Gastroesophageal sphincter (tissue), 2 donors: ENCODE measurements around the gene HSPA9.

ENCODE experiments used
- POLR2A ChIP-seq, 2 donors: fragments of 450-650 bp; IDR thresholded peaks; one replicate each; pipeline ENCODE4 v1.6.1; 2017; ENCODE audit warnings: antibody characterized with exemption in 2 of 2, mild to moderate bottlenecking in 2 of 2, moderate library complexity in 1 of 2
- POLR2AphosphoS5 ChIP-seq: sonication (generic); formaldehyde crosslinking; IDR thresholded peaks from one replicate; pipeline ENCODE4 v1.6.1; 2017; ENCODE audit warnings: antibody characterized with exemption

- TF ChIP-seq POLR2AphosphoS5 (no peak), POLR2A (IDR thresholded peaks at IDR 0.05) (no peak)
These were observed 13.0 kb upstream of the HSPA9 start for GRCh38 chr5:138588013-138588788.
